ENCODE data around the gene F9. TPM values are rescaled to one million over a fixed set of nuclear protein-coding genes. Genes with fewer than 3 reads are reported as not detected.

Gene F9
- total RNA-seq, 1 experiment from 2014 or later: 0.17 TPM

- CTCF ChIA-PET: no interaction called here
Observed at GRCh38 chrX:139495324-139495723, 35.2 kb upstream of the F9 start.

DNA sequence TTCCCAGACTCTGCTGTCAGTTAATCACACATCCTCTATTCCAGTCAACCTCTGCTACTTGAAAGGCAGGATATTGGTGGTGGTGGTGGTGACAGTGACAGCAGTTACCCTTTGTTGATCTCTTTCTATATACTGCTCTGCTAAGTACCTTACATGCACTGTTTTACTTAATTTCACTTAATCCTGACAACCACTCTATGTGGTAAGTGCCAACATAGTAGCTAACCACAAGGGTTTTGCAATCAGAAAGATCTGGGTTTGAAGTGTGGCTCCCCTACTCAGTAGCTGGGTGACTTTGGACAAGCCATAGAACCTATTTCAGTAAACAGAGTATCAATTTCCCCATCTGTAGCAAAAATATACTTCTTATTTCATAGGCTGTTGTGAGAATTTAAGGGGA, 24.2 kb upstream of the F9 start:
- no peaks in the 10 kb centered on the region for H3K4me1 Mint-ChIP-seq
- ChIA-PET POLR2A (no interaction called here), CTCF (no interaction called here)
- H3K4me3 Mint-ChIP-seq: no peak overlapping the region
- H3K27me3 Mint-ChIP-seq (ENCODE audit: low read depth): no peaks in the 10 kb centered on the region
- DNase-seq (ENCODE audit: low spot score) (no peak), ATAC-seq (no peak)
- H3K36me3 Mint-ChIP-seq: no peaks in the 10 kb centered on the region
- no peak overlapping the region for H3K27ac Mint-ChIP-seq
- no peaks in the 10 kb centered on the region for H3K9me3 Mint-ChIP-seq
- TF ChIP-seq SMAD3 (CRISPR knock-in tag; IDR thresholded peaks at IDR 0.05; ENCODE audit: borderline replicate concordance) (no peak), OVOL2 (CRISPR knock-in tag; IDR thresholded peaks at IDR 0.05; ENCODE audit: borderline replicate concordance) (no peak), ZNF138 (CRISPR knock-in tag; conservative IDR thresholded peaks at IDR 0.05) (no peak), STAT6 (CRISPR knock-in tag; conservative IDR thresholded peaks at IDR 0.05; ENCODE audit: low read depth) (no peak), NFYB (CRISPR knock-in tag; conservative IDR thresholded peaks at IDR 0.05; ENCODE audit: low read depth) (no peak), ZNF232 (CRISPR knock-in tag; IDR thresholded peaks at IDR 0.05) (no peak), JUN (CRISPR knock-in tag; IDR thresholded peaks at IDR 0.05) (no peak), GRHL2 (CRISPR knock-in tag; IDR thresholded peaks at IDR 0.05; ENCODE audit: insufficient replicate concordance, severe bottlenecking) (no peak), NFE2L1 (CRISPR knock-in tag; IDR thresholded peaks at IDR 0.05) (no peak)
- TF ChIP-seq, protein P1, sequence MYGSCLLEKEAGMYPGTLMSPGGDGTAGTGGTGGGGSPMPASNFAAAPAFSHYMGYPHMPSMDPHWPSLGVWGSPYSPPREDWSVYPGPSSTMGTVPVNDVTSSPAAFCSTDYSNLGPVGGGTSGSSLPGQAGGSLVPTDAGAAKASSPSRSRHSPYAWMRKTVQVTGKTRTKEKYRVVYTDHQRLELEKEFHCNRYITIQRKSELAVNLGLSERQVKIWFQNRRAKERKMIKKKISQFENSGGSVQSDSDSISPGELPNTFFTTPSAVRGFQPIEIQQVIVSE (CRISPR knock-in tag; IDR thresholded peaks at IDR 0.05; ENCODE audit: borderline replicate concordance): no peak

More at GRCh38 chrX:139495324-139495723, 35.2 kb upstream of the F9 start:
- DNase-seq (ENCODE audit: low spot score) (peak; percentile 9), ATAC-seq (peak; percentile 76)
- Mint-ChIP-seq H3K4me3 (no peak overlapping the region), H3K36me3 (no peaks in the 10 kb centered on the region), H3K27ac (no peak overlapping the region), H3K27me3 (ENCODE audit: low read depth) (no peaks in the 10 kb centered on the region), H3K4me1 (no peaks in the 10 kb centered on the region), H3K9me3 (no peaks in the 10 kb centered on the region)
- POLR2A ChIA-PET: no interaction called here
- TF ChIP-seq, protein P2, sequence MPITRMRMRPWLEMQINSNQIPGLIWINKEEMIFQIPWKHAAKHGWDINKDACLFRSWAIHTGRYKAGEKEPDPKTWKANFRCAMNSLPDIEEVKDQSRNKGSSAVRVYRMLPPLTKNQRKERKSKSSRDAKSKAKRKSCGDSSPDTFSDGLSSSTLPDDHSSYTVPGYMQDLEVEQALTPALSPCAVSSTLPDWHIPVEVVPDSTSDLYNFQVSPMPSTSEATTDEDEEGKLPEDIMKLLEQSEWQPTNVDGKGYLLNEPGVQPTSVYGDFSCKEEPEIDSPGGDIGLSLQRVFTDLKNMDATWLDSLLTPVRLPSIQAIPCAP (CRISPR knock-in tag; IDR thresholded peaks at IDR 0.05): no peak
- TF ChIP-seq, protein P3, sequence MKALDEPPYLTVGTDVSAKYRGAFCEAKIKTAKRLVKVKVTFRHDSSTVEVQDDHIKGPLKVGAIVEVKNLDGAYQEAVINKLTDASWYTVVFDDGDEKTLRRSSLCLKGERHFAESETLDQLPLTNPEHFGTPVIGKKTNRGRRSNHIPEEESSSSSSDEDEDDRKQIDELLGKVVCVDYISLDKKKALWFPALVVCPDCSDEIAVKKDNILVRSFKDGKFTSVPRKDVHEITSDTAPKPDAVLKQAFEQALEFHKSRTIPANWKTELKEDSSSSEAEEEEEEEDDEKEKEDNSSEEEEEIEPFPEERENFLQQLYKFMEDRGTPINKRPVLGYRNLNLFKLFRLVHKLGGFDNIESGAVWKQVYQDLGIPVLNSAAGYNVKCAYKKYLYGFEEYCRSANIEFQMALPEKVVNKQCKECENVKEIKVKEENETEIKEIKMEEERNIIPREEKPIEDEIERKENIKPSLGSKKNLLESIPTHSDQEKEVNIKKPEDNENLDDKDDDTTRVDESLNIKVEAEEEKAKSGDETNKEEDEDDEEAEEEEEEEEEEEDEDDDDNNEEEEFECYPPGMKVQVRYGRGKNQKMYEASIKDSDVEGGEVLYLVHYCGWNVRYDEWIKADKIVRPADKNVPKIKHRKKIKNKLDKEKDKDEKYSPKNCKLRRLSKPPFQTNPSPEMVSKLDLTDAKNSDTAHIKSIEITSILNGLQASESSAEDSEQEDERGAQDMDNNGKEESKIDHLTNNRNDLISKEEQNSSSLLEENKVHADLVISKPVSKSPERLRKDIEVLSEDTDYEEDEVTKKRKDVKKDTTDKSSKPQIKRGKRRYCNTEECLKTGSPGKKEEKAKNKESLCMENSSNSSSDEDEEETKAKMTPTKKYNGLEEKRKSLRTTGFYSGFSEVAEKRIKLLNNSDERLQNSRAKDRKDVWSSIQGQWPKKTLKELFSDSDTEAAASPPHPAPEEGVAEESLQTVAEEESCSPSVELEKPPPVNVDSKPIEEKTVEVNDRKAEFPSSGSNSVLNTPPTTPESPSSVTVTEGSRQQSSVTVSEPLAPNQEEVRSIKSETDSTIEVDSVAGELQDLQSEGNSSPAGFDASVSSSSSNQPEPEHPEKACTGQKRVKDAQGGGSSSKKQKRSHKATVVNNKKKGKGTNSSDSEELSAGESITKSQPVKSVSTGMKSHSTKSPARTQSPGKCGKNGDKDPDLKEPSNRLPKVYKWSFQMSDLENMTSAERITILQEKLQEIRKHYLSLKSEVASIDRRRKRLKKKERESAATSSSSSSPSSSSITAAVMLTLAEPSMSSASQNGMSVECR (CRISPR knock-in tag; IDR thresholded peaks at IDR 0.05; ENCODE audit: borderline replicate concordance): no peak
- TF ChIP-seq NFYB (CRISPR knock-in tag; conservative IDR thresholded peaks at IDR 0.05; ENCODE audit: low read depth) (no peak), GABPB1 (CRISPR knock-in tag; IDR thresholded peaks at IDR 0.05) (no peak), ZBTB21 (CRISPR knock-in tag; IDR thresholded peaks at IDR 0.05; ENCODE audit: borderline replicate concordance) (no peak), SP1 (CRISPR knock-in tag; conservative IDR thresholded peaks at IDR 0.05) (no peak), ZNF671 (CRISPR knock-in tag; IDR thresholded peaks at IDR 0.05) (no peak), ZNF138 (CRISPR knock-in tag; conservative IDR thresholded peaks at IDR 0.05) (no peak), ZNF232 (CRISPR knock-in tag; IDR thresholded peaks at IDR 0.05) (no peak), ETV6 (CRISPR knock-in tag; IDR thresholded peaks at IDR 0.05) (no peak), GRHL2 (CRISPR knock-in tag; IDR thresholded peaks at IDR 0.05; ENCODE audit: insufficient replicate concordance, severe bottlenecking) (no peak), TEAD1 (CRISPR knock-in tag; IDR thresholded peaks at IDR 0.05) (no peak), SMAD3 (CRISPR knock-in tag; IDR thresholded peaks at IDR 0.05; ENCODE audit: borderline replicate concordance) (no peak), JUN (CRISPR knock-in tag; IDR thresholded peaks at IDR 0.05) (no peak), NR3C1 (CRISPR knock-in tag; conservative IDR thresholded peaks at IDR 0.05; ENCODE audit: low read depth) (no peak)
- TF ChIP-seq, protein P4, sequence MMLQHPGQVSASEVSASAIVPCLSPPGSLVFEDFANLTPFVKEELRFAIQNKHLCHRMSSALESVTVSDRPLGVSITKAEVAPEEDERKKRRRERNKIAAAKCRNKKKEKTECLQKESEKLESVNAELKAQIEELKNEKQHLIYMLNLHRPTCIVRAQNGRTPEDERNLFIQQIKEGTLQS (CRISPR knock-in tag; conservative IDR thresholded peaks at IDR 0.05): no peak
- TF ChIP-seq, protein P5, sequence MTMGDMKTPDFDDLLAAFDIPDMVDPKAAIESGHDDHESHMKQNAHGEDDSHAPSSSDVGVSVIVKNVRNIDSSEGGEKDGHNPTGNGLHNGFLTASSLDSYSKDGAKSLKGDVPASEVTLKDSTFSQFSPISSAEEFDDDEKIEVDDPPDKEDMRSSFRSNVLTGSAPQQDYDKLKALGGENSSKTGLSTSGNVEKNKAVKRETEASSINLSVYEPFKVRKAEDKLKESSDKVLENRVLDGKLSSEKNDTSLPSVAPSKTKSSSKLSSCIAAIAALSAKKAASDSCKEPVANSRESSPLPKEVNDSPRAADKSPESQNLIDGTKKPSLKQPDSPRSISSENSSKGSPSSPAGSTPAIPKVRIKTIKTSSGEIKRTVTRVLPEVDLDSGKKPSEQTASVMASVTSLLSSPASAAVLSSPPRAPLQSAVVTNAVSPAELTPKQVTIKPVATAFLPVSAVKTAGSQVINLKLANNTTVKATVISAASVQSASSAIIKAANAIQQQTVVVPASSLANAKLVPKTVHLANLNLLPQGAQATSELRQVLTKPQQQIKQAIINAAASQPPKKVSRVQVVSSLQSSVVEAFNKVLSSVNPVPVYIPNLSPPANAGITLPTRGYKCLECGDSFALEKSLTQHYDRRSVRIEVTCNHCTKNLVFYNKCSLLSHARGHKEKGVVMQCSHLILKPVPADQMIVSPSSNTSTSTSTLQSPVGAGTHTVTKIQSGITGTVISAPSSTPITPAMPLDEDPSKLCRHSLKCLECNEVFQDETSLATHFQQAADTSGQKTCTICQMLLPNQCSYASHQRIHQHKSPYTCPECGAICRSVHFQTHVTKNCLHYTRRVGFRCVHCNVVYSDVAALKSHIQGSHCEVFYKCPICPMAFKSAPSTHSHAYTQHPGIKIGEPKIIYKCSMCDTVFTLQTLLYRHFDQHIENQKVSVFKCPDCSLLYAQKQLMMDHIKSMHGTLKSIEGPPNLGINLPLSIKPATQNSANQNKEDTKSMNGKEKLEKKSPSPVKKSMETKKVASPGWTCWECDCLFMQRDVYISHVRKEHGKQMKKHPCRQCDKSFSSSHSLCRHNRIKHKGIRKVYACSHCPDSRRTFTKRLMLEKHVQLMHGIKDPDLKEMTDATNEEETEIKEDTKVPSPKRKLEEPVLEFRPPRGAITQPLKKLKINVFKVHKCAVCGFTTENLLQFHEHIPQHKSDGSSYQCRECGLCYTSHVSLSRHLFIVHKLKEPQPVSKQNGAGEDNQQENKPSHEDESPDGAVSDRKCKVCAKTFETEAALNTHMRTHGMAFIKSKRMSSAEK (CRISPR knock-in tag; IDR thresholded peaks at IDR 0.05; ENCODE audit: borderline replicate concordance): no peak

Measured in WTC11 (cell line).